Panc1 (cell line): ENCODE measurements around the gene SAMD4A. TPM values are rescaled to one million over a fixed set of nuclear protein-coding genes. Genes with fewer than 3 reads are reported as not detected.

Experiments used
- ATAC-seq: fragments of 200-7000 bp; cut with Tn5 transposase; 2 replicates; pipeline ENCODE4 v1.9.1; 2020; ENCODE audit warnings: mild to moderate bottlenecking, moderate library complexity
- BruUV-seq: library from RNA; stranded (reverse); fragments of 400-500 nt; replicated peaks from 2 replicates; lab custom pipeline; 2021; lab: Mats Ljungman, UMichigan
- CTCF ChIA-PET: fragments of 300-600 bp; sonication (Branson Sonifier 250); formaldehyde crosslinking; loops from one replicate; lab custom pipeline; 2022; ENCODE audit warnings: antibody characterized with exemption; lab: Charles Lee
- POLR2A ChIA-PET: fragments of 300-600 bp; sonication (Branson Sonifier 250); formaldehyde crosslinking; loops from one replicate; lab custom pipeline; 2022; ENCODE audit warnings: antibody characterized with exemption; lab: Charles Lee
- DNase-seq: peaks from one replicate; pipeline ENCODE4 v3.0.0-alpha.2; 2010; ENCODE audit warnings: low read depth, low spot score
- H3K27ac ChIP-seq: 2 replicates; pipeline ENCODE4 v1.5.1; 2011; ENCODE audit warnings: mild to moderate bottlenecking, low read length, inconsistent platforms
- H3K27me3 ChIP-seq: fragments of 200-500 bp; sonication (Bioruptor generic); 2 replicates; pipeline ENCODE4 v1.6.0; 2014; ENCODE audit warnings: low read length, inconsistent platforms; ENCODE audit not compliant: control insufficient read depth, insufficient read depth
- H3K36me3 ChIP-seq: fragments of 200-500 bp; sonication (Bioruptor generic); 2 replicates; pipeline ENCODE4 v1.5.1; 2014; ENCODE audit warnings: inconsistent platforms, mild to moderate bottlenecking, low read length, moderate library complexity; ENCODE audit not compliant: control insufficient read depth, insufficient read depth
- H3K4me1 ChIP-seq: 2 replicates; pipeline ENCODE4 v1.5.1; 2011; ENCODE audit warnings: inconsistent platforms, mild to moderate bottlenecking, low read length, moderate library complexity; ENCODE audit not compliant: control insufficient read depth, insufficient read depth
- H3K4me3 ChIP-seq, 2 experiments: 2 replicates each; pipeline ENCODE4 v1.5.1; 2011 to 2012; ENCODE audit warnings: low read depth in 2 of 2, low read length in 2 of 2, mild to moderate bottlenecking in 2 of 2, inconsistent platforms in 1 of 2, moderate library complexity in 1 of 2
- H3K9me3 ChIP-seq: fragments of 200-500 bp; sonication (Bioruptor generic); 2 replicates; pipeline ENCODE4 v1.5.1; 2014; ENCODE audit warnings: low read depth, mild to moderate bottlenecking, inconsistent platforms, low read length, moderate library complexity; ENCODE audit not compliant: control insufficient read depth, insufficient read depth
- POLR2AphosphoS5 ChIP-seq: IDR thresholded peaks from 2 replicates; pipeline ENCODE4 v1.6.1; 2012; ENCODE audit warnings: mild to moderate bottlenecking, low read depth, low read length, moderate library complexity
- SIN3A ChIP-seq: IDR thresholded peaks from 2 replicates; pipeline ENCODE4 v1.6.1; 2012; ENCODE audit warnings: low read depth, mild to moderate bottlenecking, low read length, moderate library complexity, borderline replicate concordance; ENCODE audit not compliant: insufficient read depth
- TCF7L2 ChIP-seq: IDR thresholded peaks from 2 replicates; pipeline ENCODE4 v1.6.1; 2011; ENCODE audit warnings: mild to moderate bottlenecking, low read depth, low read length, inconsistent platforms
- in situ Hi-C: cut with HindIII; loops from 2 replicates; pipeline ENCODE4 v1.10.0; 2016; ENCODE audit warnings: low sequenced_read_pairs, low pct_unique_long_range_greater_than_20kb
- intact Hi-C: fragments of 100-400 bp; cut with micrococcal nuclease; formaldehyde crosslinking; loops from one replicate; pipeline ENCODE4 v1.10.0; 2022; ENCODE audit not compliant: unreplicated experiment
- total RNA-seq: library from RNA; stranded (reverse); gene quantifications from one replicate; pipeline ENCODE4 v1.2.1, GENCODE V29; 2021; ENCODE audit not compliant: unreplicated experiment
- TF ChIP-seq, protein P1 (sequence below), 2 experiments: IDR thresholded peaks; 2 replicates each; pipeline ENCODE4 v1.6.1; 2011 to 2012; ENCODE audit warnings: low read depth in 2 of 2, control low read depth in 1 of 2, low read length in 1 of 2, mild to moderate bottlenecking in 1 of 2, moderate library complexity in 1 of 2; ENCODE audit not compliant: insufficient read depth in 1 of 2
- TF ChIP-seq, protein P2 (sequence below): fragments of 450-650 bp; IDR thresholded peaks from 2 replicates; pipeline ENCODE4 v1.5.1; 2017; ENCODE audit warnings: mild to moderate bottlenecking

The SAMD4A gene
- total RNA-seq, 1 experiment from 2014 or later = 15.2 TPM

DNA sequence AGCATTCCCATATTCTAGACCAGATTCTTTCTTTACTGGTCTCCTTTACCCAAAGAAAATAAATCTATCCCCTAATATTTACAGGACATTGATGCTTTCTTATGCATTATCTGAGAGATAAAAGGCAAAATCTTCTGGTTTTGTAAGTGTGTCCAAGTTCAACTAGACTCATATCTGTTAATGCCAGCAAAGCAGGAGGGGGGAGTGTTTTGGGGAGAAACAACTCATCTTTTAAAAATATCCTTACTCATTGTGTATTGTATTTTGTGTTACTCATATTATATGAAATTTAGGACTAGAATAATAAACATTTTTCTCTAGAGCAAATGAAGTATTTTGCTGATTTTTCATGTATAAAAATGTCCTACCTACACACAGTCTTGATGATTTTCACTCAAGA lies 54.8 kb downstream of the SAMD4A start:
- ChIA-PET CTCF (no interaction called here), POLR2A (no interaction called here)
- H3K27me3 ChIP-seq = no peaks in the 10 kb centered on the region
- ATAC-seq (no peak), DNase-seq (no peak)
- no peak overlapping the region for H3K27ac ChIP-seq
- no peak overlapping the region for H3K4me3 ChIP-seq
- peaks cover 4% of the 10 kb centered on the region; the same call in 1 of the 2 replicates for H3K4me1 ChIP-seq
- H3K36me3 ChIP-seq = no peaks in the 10 kb centered on the region
- no peaks in the 10 kb centered on the region for H3K9me3 ChIP-seq
- intact Hi-C loops (no loop called here), in situ Hi-C loops (no loop called here)
- no TSS peak for BruUV-seq
- TF ChIP-seq, protein P1, sequence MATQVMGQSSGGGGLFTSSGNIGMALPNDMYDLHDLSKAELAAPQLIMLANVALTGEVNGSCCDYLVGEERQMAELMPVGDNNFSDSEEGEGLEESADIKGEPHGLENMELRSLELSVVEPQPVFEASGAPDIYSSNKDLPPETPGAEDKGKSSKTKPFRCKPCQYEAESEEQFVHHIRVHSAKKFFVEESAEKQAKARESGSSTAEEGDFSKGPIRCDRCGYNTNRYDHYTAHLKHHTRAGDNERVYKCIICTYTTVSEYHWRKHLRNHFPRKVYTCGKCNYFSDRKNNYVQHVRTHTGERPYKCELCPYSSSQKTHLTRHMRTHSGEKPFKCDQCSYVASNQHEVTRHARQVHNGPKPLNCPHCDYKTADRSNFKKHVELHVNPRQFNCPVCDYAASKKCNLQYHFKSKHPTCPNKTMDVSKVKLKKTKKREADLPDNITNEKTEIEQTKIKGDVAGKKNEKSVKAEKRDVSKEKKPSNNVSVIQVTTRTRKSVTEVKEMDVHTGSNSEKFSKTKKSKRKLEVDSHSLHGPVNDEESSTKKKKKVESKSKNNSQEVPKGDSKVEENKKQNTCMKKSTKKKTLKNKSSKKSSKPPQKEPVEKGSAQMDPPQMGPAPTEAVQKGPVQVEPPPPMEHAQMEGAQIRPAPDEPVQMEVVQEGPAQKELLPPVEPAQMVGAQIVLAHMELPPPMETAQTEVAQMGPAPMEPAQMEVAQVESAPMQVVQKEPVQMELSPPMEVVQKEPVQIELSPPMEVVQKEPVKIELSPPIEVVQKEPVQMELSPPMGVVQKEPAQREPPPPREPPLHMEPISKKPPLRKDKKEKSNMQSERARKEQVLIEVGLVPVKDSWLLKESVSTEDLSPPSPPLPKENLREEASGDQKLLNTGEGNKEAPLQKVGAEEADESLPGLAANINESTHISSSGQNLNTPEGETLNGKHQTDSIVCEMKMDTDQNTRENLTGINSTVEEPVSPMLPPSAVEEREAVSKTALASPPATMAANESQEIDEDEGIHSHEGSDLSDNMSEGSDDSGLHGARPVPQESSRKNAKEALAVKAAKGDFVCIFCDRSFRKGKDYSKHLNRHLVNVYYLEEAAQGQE (IDR thresholded peaks at IDR 0.05; ENCODE audit: insufficient read depth in 1 of 2, low read depth in 2 of 2, low read length in 1 of 2) = no peak
- TF ChIP-seq SIN3A (no peak), TCF7L2 (no peak), POLR2AphosphoS5 (no peak)
- TF ChIP-seq, protein P2, sequence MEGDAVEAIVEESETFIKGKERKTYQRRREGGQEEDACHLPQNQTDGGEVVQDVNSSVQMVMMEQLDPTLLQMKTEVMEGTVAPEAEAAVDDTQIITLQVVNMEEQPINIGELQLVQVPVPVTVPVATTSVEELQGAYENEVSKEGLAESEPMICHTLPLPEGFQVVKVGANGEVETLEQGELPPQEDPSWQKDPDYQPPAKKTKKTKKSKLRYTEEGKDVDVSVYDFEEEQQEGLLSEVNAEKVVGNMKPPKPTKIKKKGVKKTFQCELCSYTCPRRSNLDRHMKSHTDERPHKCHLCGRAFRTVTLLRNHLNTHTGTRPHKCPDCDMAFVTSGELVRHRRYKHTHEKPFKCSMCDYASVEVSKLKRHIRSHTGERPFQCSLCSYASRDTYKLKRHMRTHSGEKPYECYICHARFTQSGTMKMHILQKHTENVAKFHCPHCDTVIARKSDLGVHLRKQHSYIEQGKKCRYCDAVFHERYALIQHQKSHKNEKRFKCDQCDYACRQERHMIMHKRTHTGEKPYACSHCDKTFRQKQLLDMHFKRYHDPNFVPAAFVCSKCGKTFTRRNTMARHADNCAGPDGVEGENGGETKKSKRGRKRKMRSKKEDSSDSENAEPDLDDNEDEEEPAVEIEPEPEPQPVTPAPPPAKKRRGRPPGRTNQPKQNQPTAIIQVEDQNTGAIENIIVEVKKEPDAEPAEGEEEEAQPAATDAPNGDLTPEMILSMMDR = no peak

DNA sequence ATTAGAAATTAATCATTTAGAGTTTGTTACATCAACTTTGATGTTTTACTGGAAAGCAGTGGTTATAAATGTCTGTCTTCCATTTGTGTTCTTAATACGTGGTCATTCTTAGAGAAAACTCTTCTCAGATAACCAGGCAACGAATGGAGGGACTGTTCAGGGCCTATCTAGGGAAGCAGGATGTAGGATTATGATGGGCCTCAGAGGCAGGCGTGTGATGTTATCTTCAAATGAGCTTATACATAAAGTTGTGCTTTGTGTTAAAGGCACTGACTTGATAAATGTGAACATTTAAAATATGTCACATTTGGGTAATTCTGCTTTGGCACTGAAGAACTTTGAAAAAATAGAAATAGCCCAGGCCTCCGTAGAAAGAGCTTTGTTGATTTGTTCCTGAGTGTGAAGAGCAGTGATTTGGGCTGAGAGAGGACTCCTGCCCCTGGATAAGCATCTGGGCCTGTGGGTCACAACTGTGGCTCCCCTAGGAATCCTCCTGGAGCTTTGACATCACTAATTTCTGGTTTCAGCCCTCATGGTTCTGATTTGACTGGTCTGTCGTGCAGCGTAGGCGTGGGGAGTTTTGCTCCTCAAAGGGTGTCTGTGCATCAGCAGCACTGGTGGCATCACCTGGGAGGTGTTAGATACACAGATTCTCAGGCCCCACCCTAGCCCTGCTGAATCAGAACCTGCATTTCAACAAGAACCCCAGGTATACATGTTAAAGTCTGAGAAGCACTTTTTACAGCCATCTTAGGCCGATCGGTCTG lies 55.4 kb downstream of the SAMD4A start:
- in situ Hi-C loops = no loop called here
- no peaks in the 10 kb centered on the region for H3K27me3 ChIP-seq
- no peak overlapping the region for H3K27ac ChIP-seq
- no peak for ATAC-seq
- H3K4me1 ChIP-seq = peaks cover 4% of the 10 kb centered on the region; the same call in 1 of the 2 replicates
- H3K36me3 ChIP-seq = no peaks in the 10 kb centered on the region
- no TSS peak for BruUV-seq
- H3K4me3 ChIP-seq = no peak overlapping the region
- ChIA-PET CTCF (no interaction called here), POLR2A (interaction anchor here (0.6 kb wide), 1 partner anchor 43 kb away, joined by 8 read pairs; no protein-coding TSS in a partner anchor)
- no peaks in the 10 kb centered on the region for H3K9me3 ChIP-seq
- intact Hi-C loops = no loop called here
- DNase-seq = no peak
- TF ChIP-seq POLR2AphosphoS5 (no peak), TCF7L2 (no peak), SIN3A (no peak)
- TF ChIP-seq, protein P2 = no peak
- TF ChIP-seq, protein P1 (IDR thresholded peaks at IDR 0.05; ENCODE audit: insufficient read depth in 1 of 2, low read depth in 2 of 2, low read length in 1 of 2) = no peak
